Activated CD8-positive, alpha-beta memory T cell treated with anti-CD3 and anti-CD28 coated beads, Interleukin-2, amount 50 U/mL, for 4 hours (primary cell): ENCODE data around the gene UBE3A.

Experiments
- DNase-seq: peaks from one replicate; pipeline ENCODE4 v3.0.0-alpha.2; 2020

The UBE3A gene

DNA sequence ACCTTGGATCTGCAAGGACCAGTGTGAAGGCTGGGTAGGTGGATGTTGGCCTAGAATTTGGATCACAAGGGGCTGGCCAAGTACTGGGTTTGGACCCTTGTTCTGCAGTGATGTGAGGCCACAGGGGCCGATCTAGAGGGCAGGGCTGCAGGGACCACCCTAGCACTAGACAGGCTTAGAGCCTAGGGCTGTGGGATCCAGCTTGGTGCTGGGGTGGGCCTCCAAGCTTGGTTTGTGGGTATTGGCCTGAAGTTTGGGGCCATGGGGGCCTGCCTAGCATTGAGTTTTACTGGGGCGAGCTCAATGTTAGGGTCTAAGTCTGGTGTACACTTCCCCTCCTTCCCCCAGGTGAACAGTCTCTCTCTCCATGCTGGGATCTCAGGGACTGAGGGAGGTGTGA lies 36.5 kb downstream of the UBE3A start:
- no peak for DNase-seq

DNA sequence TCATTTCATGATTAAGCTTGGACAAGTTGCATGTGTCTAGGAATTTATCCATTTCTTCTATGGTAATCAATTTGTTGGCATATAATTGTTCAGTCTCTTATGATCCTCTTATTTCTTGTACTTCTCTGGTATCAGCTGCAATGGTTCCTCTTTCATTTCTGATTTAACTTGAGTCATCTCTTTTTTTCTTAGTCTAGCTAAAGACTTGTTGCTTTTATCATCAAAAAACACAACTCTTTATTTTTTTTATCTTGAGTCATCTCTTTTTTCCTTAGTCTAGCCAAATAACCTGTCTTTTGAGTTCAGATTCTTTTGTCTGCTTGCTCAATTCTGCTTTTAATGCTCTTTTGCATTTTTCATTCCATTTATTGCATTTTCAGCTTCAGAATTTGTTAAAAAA lies 37.3 kb downstream of the UBE3A start:
- no peak for DNase-seq

DNA sequence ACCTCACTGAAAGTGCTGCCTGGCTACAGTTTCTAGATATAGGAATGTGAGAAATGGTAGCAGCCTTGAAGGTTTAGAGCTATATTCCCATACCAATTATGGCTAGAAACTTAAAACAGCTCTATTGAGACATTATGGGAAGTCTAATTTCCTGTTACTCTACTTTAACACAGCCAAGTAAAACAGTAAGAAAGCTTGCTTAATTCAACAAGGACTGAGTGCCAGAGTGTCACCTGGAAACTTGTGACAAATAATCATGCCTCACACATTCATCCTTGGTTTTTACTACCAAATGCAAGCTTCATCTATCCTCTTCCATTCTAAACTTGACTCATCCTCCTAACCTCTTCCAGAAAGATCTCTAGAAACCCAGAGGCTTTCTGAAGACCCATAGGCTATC lies 41.7 kb downstream of the UBE3A start:
- no peak for DNase-seq

DNA sequence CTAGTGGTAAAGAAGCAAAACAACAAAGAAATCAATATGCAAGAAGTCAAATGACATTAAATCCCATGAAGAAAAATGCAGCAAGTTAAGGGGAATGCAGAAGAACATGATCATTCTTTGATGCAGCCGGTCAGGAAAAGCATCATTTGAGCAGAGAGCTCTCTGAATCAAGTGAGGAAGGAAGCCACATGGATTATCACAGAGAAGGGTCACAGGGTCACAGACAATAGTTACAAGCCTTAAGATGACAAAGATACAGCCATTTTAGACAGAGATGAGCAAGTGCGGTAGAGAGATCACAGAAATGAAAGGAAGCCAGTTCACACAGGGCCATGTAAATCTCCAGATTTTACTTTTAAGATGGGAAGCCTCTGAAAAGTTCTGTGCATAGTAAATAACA lies 43.9 kb downstream of the UBE3A start:
- no peak for DNase-seq

DNA sequence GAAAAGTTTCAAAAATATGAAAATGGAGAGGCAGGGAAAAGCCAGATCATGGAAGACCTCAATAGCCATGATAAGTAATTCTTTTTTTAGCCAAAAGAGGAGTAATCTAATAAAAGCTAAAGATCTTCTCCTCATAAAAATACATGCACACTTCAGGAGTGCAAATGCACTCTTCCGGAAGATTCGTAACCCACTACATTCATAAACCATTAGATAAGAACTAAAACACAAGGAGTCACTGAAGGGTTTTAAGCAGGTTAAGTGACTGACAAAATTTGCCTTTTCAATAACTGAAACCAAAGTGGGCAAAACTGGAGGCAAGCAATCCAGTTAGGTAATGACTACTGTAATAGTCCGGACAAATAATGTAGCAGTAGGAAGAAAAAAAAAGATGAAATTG lies 46.0 kb downstream of the UBE3A start:
- no peak for DNase-seq

DNA sequence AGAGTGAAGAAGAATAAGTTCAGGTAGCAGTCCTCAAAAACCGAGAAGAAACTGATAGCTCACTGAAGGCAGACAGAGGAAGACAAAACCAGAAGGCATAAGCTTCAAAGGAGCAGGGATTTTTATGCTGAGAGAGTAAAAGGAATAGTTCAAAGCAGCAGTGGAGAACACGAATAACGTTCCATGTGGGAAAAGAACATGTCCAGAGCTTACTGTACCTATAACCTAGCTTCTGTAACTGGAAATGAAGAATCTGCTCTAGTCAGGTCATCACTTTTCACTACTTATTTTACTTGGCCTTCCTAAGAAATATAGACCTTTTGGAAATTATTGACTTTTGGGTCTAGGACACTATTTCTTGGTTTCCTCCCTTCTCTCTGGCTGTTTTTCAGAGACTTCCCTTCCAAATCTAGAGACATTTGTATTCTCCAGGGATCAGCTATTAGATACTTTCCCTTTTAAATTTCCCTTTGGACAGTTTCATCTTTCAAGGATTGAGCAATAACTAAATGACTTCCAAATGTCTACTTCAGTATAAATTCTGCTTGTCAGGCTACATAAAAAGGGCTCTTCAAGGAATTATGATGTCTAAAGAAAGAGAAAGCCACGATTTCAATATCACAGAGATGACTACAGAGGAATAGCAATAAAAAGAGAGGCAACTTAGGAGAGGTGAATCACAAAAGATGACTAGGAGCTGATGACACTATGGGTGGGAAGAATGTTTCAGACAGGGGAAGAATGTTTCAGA lies 46.7 kb downstream of the UBE3A start:
- no peak for DNase-seq

DNA sequence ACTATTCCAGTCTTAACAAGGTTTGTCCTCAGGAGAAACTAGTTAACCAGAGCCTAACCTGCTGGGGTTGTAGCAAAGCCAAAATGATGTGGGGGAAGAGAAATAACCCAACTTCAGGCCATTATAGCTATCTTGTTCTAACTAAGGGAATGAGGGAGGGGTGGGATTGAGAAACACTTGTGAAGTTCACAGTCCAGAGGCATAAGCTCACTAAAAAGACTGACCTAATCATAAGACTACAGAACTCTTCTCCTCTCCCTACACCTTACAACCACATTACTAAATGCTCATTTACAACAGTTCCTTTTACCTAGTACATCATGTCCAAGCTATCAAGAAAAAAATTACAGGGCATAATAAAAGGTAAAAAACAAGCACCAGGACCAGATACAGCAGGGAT lies 52.8 kb downstream of the UBE3A start:
- DNase-seq: no peak

DNA sequence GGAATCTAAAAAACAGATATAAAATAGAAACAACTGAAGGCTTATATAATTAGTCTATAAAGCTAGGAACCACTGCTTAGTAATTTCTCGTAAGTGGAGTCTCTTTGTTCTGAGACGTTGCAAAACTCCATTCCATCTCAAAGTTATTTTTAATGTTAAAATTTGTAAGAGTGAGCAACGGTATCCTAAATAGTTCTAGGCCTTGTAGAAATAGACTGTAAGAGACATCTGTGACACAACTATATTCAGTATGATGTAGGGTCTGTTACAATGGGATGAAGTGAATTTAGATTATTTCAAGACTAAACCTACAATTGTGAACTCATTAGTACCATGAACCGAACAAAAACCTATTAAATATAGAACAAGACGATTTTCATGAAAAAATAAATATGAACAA lies 57.2 kb downstream of the UBE3A start:
- no peak for DNase-seq

DNA sequence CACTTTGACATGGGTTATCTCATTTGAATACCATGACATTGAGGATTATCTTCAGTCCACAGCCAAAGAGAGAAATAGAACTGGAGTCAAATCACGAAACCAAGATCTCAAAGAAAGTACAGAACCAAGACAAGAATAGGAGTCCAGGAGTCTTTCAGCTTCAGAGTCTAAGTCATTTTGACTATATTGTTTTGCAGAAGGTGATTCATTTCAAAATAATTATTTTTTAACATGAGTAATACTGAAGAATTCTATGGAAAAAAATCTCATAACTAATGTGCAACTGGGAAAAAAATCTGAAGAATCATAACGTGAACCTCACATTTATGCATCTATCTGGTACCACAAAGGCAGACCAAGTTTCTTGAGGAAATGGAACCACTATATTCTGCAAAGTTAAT lies 60.3 kb downstream of the UBE3A start:
- no peak for DNase-seq

DNA sequence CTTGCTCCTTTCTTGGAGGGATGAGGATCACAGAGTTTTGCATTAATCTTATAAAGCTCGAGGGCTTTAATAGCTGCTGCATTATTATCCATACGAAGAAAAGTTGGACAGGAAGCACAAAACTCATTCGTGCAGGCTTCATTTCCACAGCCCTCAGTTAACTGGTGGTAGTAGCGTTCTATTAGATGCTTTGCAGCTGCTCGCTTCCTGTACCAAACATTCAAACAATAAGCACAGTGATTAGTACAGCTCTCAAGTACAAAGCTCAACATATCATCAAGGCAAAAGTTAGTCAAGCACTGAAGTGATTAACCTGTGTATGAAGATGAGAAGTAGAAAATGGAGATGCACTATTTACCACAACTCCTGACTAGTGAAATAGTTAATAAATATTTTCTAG lies 63.3 kb downstream of the UBE3A start:
- DNase-seq: no peak

DNA sequence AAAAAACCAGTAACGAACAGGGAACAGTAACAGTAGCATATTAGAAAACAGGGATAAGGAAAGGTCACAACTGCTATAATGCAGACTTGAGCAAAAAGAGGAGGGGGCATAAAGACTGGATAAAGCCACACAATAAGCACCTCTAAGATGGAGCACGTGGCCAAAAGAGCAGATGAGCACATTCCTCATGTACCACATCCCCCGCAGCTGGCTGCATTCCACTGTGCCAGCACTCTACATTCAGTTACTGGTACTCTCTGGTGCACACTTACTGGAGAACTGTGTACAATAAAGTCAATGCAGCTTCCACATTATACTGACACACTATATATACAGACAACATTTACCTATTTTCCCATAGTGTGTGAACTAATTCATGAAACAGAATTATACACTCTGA lies 64.7 kb downstream of the UBE3A start:
- no peak for DNase-seq

DNA sequence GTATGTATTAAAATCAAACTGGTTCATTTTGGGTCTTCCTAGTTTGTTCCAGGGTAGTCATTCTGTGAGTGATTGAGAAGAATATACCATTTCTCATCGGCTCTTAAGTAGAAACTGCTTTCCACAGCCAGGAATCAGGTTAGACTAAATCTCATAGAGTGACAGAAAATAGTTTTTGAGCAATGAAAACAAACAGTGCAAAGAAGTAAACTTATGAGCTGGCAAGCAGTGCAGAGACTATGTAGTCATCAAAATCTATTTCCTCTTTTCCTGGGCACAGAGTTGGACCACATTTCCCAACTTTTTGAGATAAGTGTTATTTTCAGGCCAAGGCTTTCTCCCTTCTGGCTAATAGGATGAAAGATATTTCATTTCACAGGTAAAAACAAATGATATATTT lies 66.5 kb downstream of the UBE3A start:
- DNase-seq: no peak

DNA sequence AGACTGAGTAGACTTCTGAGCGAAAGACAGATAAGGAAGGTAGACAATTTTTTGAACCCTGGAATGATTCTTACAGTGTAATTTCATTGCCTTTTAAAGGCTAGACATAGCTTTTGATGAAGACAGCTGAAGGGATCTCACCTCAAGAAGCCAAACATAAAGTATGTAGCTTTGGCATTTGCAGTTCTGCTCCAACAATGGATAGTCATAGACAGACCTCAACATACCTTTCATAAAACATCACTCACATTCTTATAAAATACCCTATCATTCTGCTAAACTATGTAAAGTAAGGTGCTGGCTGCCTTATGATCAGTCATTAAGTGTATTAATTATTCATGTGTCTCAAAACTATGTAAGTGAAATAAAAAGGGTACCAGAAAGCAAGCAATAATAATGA lies 70.0 kb downstream of the UBE3A start:
- no peak for DNase-seq

DNA sequence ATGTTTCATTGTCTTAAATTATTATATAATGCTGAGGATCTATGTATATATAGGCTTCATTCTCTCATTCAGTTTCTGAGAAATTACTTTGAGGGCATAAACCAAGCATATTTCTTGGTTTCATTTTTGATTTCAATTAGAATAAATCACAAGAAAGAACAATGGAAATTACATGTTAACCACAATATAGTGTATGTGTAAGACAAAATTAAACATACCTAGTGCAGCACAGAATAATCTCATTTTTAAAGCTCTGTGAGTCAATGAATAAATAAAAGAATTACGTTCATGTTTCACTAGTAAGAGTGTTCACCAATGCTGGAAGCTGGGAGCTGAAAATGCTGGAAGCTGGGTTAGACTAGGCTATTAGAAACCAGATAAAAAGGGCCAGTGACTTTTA lies 72.8 kb downstream of the UBE3A start:
- no peak for DNase-seq

DNA sequence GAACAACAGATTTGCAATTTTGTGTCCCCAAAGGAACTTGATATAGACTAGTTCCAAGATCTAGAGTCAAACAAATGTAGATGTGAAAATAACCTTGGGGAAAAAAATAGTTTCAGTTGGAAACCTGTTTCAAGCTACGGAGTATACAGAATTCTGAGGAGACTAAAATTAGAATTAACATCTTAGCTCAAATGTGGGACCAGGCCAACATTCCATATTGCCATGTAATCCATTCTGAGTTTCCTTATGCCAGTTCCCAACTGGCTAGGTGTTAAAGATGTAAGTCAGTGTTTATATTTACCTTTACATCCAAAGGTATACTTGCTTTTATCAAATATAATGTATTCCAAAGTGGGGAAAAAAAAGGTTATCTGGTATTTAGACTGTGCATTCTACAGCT lies 76.3 kb downstream of the UBE3A start:
- no peak for DNase-seq

DNA sequence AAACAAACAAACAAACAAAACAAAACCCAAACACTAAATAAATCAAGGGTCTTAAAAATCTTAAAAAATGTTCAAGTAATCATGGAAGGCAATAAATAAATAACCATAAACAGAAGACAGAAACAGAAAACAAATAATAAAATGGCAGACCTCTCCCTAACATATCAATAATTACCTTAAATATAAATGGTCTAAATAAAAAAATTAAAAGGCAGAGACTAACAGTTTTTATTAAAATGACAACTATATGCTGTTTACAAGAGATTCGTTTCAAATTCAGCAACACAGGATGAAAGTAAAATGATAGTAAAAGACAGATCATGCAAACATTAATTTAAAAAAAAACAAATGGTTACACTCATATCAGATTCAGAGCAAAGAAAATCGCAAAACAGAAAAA lies 91.1 kb downstream of the UBE3A start:
- DNase-seq: no peak

DNA sequence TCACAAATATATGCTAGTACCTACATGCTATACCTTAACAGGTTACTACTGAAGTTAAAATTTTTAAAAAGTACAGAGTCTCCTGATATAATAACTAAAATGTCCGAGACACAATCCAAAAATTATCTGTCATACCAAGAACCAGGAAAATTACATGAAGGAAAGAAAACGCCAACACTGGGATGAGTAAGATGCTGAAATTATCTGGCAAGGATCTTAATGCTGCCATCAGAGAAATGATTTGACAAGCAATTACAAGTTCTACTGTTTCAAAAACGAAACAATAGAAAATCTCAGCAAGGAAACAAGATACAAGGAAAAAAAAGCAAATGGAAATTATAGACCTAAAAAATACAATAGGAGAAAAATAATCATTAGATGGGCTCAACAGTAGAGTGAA lies 92.5 kb downstream of the UBE3A start:
- no peak for DNase-seq

DNA sequence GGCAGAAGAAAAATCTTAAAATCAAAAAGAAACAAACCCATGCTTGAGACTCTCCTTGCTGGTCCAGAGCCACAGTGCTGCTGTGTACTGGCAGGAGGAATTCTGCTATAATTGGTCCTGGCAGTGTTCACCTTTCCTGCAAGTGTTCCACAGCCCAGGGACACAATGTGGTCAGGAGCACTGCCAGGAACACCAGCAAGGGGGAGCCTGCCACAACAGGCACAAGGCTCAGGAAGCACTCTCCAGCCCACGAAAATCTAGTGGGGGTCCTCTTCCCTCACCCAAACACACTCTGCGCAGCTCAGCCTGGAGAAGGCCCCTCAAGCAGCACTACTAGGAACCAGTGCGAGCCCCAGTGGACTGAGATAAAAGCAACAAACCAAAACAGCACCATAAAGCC lies 92.9 kb downstream of the UBE3A start:
- DNase-seq: no peak

DNA sequence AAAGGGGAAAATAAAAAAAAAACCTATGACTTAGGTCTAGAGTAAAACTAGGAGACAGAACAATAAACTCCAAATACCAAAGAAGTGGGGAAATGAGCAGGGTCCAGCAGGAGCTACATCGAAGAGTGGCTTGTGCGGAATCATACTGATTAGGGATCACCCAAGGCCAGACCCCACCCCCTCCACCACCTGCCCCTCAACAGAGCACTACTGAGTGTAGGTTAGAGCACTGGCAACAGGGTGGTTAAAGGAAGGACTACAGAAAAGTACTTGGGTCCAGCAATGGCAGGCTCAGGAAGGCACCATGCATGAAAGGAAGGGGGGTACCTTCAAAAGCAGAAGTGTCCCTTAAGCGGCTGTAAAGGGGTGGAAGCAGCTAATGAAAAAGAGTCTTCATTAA lies 96.2 kb downstream of the UBE3A start:
- no peak for DNase-seq

DNA sequence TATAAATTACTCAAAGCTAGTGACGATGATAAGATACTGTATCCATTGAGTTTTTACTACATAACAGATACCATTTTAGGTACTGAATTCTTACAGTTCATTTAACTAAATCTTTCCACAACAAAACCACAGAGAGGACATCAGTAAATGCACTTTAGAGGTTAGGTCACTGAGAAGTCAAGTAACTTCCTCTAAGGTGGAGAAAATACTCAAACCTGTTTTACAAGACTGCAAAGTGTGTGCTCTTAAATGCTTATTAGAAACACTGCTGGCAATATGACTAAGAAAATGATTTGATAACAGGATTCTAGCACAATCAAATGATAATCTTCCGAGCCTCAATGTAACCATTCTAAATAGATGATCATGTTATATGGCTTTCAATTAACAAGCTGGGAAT lies 99.4 kb downstream of the UBE3A start:
- no peak for DNase-seq

DNA sequence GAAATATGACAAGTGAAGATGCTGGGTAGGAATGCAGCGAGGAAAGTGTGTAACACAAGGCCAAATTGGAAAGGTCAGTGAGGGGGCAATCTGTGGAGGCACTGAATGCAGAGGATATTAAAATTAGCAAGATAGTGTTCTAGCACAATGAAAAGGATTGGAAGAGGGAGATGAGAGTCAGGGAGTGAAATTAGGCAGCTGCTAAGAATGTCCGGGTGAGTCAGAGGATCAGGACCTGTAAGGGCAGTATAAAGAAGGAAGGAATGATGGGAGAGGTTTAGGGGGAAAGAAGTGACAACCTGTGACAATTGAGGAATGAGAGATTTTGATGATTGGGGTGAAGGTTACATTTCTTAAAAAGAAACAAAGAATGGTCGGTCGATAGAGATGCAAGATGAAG lies 103.5 kb downstream of the UBE3A start:
- no peak for DNase-seq

DNA sequence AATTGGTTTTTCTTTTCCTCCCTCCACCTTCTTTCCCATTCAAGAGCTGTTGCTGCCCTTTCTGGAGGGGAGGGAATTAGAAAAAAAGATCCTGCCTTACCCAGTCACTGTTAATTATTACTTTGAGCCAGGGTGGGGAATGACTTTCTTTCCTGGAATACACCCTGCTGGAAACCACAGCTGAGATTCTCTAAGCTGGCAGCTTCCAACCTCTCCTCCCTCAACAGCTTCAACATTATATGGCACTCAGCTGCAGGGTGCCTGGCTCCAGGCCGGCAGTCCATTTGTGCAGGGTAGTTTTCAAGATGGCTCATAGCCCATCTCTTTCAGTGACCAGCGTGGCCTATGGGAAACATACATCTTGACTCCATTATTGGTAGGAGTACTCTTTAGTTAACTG lies 105.8 kb downstream of the UBE3A start:
- DNase-seq: no peak

DNA sequence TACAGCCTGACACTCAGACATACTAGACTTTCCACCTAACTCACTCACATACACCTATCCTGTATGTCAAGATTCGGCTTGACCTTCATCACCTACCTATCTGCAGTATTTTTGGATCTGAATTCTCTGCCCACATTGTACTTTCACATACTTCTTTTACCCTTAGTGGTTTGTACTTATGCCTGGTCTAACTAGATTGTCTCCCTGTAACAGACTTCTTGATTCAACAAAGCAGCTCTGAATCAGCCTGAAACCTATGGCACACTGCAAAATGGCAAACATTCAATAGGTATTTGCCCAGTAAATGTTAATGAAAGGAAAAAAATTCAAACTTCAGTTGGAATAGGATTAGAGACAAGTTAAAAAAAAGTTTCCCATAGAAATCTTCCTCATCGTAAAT lies 106.5 kb downstream of the UBE3A start:
- no peak for DNase-seq

DNA sequence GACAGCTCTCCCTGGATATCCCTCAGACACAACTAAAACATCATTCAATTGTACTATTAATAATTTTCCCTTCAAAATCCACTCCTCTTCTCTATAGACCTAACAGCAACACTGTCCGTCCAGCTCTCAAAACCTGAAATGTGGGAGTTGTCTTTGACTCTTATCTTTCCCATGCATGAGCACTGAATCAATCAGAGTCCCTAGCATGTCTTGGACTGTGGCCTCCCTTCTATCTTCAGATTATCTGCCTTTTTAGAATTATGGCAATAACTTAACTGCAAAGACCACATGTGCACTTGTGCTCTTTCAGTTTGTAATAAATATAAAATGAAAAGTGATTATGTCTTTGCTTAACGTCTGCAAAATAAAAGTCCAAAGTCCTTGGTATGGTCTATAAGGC lies 107.0 kb downstream of the UBE3A start:
- DNase-seq: no peak

DNA sequence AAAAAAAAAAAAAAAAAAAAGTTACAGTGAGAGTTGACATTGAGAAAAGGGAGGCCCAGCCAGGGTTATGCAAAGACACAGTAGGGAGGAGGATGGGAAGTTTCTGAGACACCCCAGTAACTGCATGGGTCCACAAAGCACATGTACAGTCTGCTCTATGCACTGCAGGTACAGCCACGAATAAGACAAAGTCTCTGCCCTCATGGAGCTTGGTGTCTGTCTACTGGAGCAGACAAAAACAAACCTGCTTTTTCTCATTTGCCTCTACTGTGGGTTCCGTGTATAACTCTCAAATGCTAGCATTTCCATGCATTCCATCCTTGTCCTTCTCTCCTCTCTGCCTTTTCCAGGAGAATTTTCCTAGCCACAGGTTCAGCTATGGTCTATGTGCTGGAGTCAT lies 107.4 kb downstream of the UBE3A start:
- DNase-seq: no peak

DNA sequence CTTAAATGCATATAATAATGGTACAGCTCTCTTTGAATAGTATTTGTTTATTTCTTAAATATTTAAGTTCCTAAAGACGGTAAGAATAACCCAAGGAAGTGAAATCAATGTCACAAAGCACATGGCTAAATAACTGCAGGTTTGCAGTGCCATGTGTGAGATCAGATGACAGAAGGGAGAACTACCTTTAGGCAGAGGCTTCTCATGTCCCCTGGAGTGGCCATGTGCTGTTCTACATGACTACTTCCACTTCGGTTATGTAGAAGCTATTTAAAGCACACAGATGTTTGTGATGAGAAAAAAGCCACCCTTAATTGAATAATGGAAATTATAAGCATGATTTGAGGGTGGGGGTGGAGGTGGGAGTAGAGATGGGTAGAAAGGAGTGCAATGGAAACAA lies 109.1 kb downstream of the UBE3A start:
- DNase-seq: no peak
